Measurements from ENCODE around the gene OCA2. TPM values are rescaled to one million over a fixed set of nuclear protein-coding genes. Genes with fewer than 3 reads are reported as not detected.
"Not testable (repeated sequence)": the region's sequence is repeated elsewhere in the genome, so short reads cannot be mapped to it uniquely, and the experiment has no call there.

Gene OCA2
- total and polyA plus RNA-seq, 2 of the 13 experiments (the other 11 are each of a cell fraction or from before 2014, with no cell fraction given), result 0.02 to 0.05 TPM

DNA sequence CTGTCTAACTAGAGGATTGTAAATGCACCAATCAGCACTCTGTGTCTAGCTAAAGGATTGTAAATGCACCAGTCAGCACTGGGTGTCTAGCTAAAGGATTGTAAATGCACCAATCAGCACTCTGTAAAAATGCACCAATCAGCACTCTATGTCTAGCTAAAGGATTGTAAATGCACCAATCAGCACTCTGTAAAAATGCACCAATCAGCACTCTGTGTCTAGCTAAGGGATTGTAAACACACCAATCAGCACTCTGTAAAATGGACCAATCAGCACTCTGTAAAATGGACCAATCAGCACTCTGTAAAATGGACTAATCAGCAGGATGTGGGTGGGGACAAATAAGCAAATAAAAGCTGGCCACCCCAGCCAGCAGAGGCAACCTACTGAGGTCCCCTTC, 331.7 kb downstream of the OCA2 start:
- H2AFZ ChIP-seq (ENCODE audit: low read length); H4K20me1 ChIP-seq (ENCODE audit: insufficient read depth, low read length); intact Hi-C loops (cut with micrococcal nuclease; ENCODE audit: unreplicated experiment); H3K4me2 ChIP-seq (ENCODE audit: low read depth, low read length); H3K27me3 ChIP-seq (ENCODE audit: control insufficient read depth in 1 of 2, insufficient read depth in 2 of 2, low read length in 2 of 2); H3K4me1 ChIP-seq (ENCODE audit: insufficient read depth, low read length); CTCF ChIA-PET (ENCODE audit: low intra/inter-chr PET ratio, low total read pairs); H3K4me3 ChIP-seq (replicated peaks in 1 of 3; ENCODE audit: insufficient read depth in 1 of 3, low read depth in 2 of 3, low read length in 3 of 3); H3K27ac ChIP-seq (ENCODE audit: extremely low read length, insufficient read depth, low read length); DNase-seq (ENCODE audit: low spot score); in situ Hi-C loops (cut with HindIII; ENCODE audit: extremely low pct_ligation_motif_present, low pct_unique_long_range_greater_than_20kb); ATAC-seq; H3K9me3 ChIP-seq (ENCODE audit: low read length); POLR2A ChIA-PET; H3K9ac ChIP-seq (ENCODE audit: insufficient read depth, low read depth, low read length); H3K79me2 ChIP-seq (ENCODE audit: insufficient read depth, low read length); H3K36me3 ChIP-seq (replicated peaks in 1 of 2; ENCODE audit: control insufficient read depth in 1 of 2, insufficient read depth in 2 of 2, low read length in 2 of 2); FAIRE-seq; BruUV-seq (replicated peaks): not testable (repeated sequence)
- peak in 1 of 2 experiments; percentile 28; a peak in 1 of 4 replicates for TF ChIP-seq MAFK (conservative IDR thresholded peaks at IDR 0.05 in 1 of 2, IDR thresholded peaks at IDR 0.05 in 1 of 2; ENCODE audit: low read length in 2 of 2)

DNA sequence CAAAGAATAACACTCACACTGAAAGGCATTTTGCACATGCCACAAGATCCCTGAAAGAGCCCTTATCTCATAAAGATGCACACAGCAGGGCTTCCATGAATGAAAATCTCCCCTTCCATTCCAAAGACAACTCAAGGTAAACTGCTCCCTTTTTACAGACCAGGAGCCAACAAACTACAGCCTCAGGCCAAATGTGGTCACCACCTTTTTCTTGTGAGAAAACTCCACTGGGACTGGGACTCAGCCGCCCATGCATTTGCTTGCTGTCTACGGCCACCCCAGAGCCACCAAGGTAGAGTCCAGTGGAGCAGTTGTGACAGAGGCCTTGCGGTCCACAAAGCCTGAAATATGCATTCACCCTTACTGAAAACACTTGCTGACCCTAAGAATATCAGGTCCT, 334.8 kb downstream of the OCA2 start:
- DNase-seq (ENCODE audit: low spot score) (no peak), FAIRE-seq (no peak), ATAC-seq (no peak)
- Histone ChIP-seq H3K9ac (ENCODE audit: insufficient read depth, low read depth, low read length) (no peak overlapping the region), H3K4me3 (replicated peaks in 1 of 3; ENCODE audit: insufficient read depth in 1 of 3, low read depth in 2 of 3, low read length in 3 of 3) (no peak overlapping the region), H3K27me3 (ENCODE audit: control insufficient read depth in 1 of 2, insufficient read depth in 2 of 2, low read length in 2 of 2) (no peaks in the 10 kb centered on the region; a peak in 1 of 5 replicates), H3K27ac (ENCODE audit: extremely low read length, insufficient read depth, low read length) (no peak overlapping the region), H3K36me3 (replicated peaks in 1 of 2; ENCODE audit: control insufficient read depth in 1 of 2, insufficient read depth in 2 of 2, low read length in 2 of 2) (no peaks in the 10 kb centered on the region), H3K9me3 (ENCODE audit: low read length) (no peaks in the 10 kb centered on the region), H4K20me1 (ENCODE audit: insufficient read depth, low read length) (no peaks in the 10 kb centered on the region), H2AFZ (ENCODE audit: low read length) (no peak overlapping the region), H3K4me2 (ENCODE audit: low read depth, low read length) (no peak overlapping the region), H3K79me2 (ENCODE audit: insufficient read depth, low read length) (no peaks in the 10 kb centered on the region), H3K4me1 (ENCODE audit: insufficient read depth, low read length) (no peaks in the 10 kb centered on the region)
- no TSS peak for BruUV-seq (replicated peaks)
- CTCF ChIA-PET (ENCODE audit: low intra/inter-chr PET ratio, low total read pairs), result no interaction called here
- WGBS (ENCODE audit: low lambda C conversion rate), result no CpG with 5 or more reads among the region's 3 CpGs
- TF ChIP-seq ZNF136 (CRISPR knock-in tag; IDR thresholded peaks at IDR 0.05; ENCODE audit: low read depth) (no peak), ATM (IDR thresholded peaks at IDR 0.05; ENCODE audit: borderline replicate concordance) (no peak), ZBTB25 (CRISPR knock-in tag; IDR thresholded peaks at IDR 0.05) (no peak), PITX1 (CRISPR knock-in tag; IDR thresholded peaks at IDR 0.05) (no peak), TGIF2 (CRISPR knock-in tag; IDR thresholded peaks at IDR 0.05) (no peak), KLF16 (CRISPR knock-in tag; IDR thresholded peaks at IDR 0.05) (no peak), DRAP1 (CRISPR knock-in tag; IDR thresholded peaks at IDR 0.05) (no peak)
- intact Hi-C loops (cut with micrococcal nuclease; ENCODE audit: unreplicated experiment), result no loop called here
- POLR2A ChIA-PET, result no interaction called here
- in situ Hi-C loops (cut with HindIII; ENCODE audit: extremely low pct_ligation_motif_present, low pct_unique_long_range_greater_than_20kb), result no loop called here

Data from HepG2 (cell line).